HepG2 (cell line): Measurements from ENCODE around the gene SLC4A2. TPM values are rescaled to one million over a fixed set of nuclear protein-coding genes. Genes with fewer than 3 reads are reported as not detected.

Source experiments
- ATF2 ChIP-seq: sonication (generic); formaldehyde crosslinking; IDR thresholded peaks from 2 replicates; pipeline ENCODE4 v1.4.0; 2020; ENCODE audit warnings: missing genetic modification reagents
- ATF7-NPFF ChIP-seq: sonication (generic); formaldehyde crosslinking; IDR thresholded peaks from 2 replicates; pipeline ENCODE4 v1.8.1; 2023; ENCODE audit warnings: mild to moderate bottlenecking, low read depth, missing genetic modification reagents, moderate library complexity
- CCDC6 ChIP-seq: sonication (generic); formaldehyde crosslinking; IDR thresholded peaks from 2 replicates; pipeline ENCODE4 v1.8.1; 2022; ENCODE audit warnings: mild to moderate bottlenecking, missing genetic modification reagents, moderate library complexity
- HDAC1 ChIP-seq: sonication (generic); formaldehyde crosslinking; IDR thresholded peaks from 2 replicates; pipeline ENCODE4 v1.5.1; 2020; ENCODE audit warnings: mild to moderate bottlenecking, missing genetic modification reagents
- MBD4 ChIP-seq: IDR thresholded peaks from 2 replicates; pipeline ENCODE4 v1.6.1; 2012; ENCODE audit warnings: low read length, inconsistent platforms, borderline replicate concordance
- MEIS1 ChIP-seq: sonication (generic); formaldehyde crosslinking; IDR thresholded peaks from 2 replicates; pipeline ENCODE4 v1.9.0; 2021; ENCODE audit warnings: mild to moderate bottlenecking, missing genetic modification reagents, moderate library complexity, borderline replicate concordance
- PAX8 ChIP-seq: sonication (generic); formaldehyde crosslinking; IDR thresholded peaks from 2 replicates; pipeline ENCODE4 v1.8.0; 2022; ENCODE audit warnings: mild to moderate bottlenecking, missing genetic modification reagents, borderline replicate concordance
- RFX1 ChIP-seq: fragments of 450-650 bp; IDR thresholded peaks from 2 replicates; pipeline ENCODE4 v1.6.1; 2017
- SP140L ChIP-seq: sonication (generic); formaldehyde crosslinking; IDR thresholded peaks from 2 replicates; pipeline ENCODE4 v1.4.0; 2020; ENCODE audit warnings: missing genetic modification reagents, borderline replicate concordance
- ZNF224 ChIP-seq: sonication (generic); formaldehyde crosslinking; IDR thresholded peaks from 2 replicates; pipeline ENCODE4 v1.5.0; 2020; ENCODE audit warnings: mild to moderate bottlenecking, missing genetic modification reagents
- ZNF281 ChIP-seq: sonication (generic); formaldehyde crosslinking; IDR thresholded peaks from 2 replicates; pipeline ENCODE4 v1.4.0; 2020; ENCODE audit warnings: missing genetic modification reagents, borderline replicate concordance
- ZNF589 ChIP-seq: sonication (generic); formaldehyde crosslinking; conservative IDR thresholded peaks from 2 replicates; pipeline ENCODE4 v1.8.0; 2022; ENCODE audit warnings: mild to moderate bottlenecking, moderate library complexity, missing genetic modification reagents
- polyA plus RNA-seq, 8 experiments: library from polyadenylated mRNA; depleted of rRNA in 3 of 8; stranded (reverse) in 7 of 8; unstranded in 1 of 8; fragments of >200 nt; fragmentation: Illumina TruSeq in 4 of 8; extraction: Trizol in 4 of 8; gene quantifications; 2 replicates each; pipeline versions ENCODE4 v1.2.1 to v1.2.3, GENCODE V29; 2011 to 2016; ENCODE audit warnings: low read depth in 4 of 8, missing spikeins in 1 of 8, mixed read lengths in 1 of 8; ENCODE audit not compliant: insufficient read depth in 1 of 8
- total RNA-seq, 5 experiments: library from RNA; depleted of rRNA; stranded (reverse); fragments of >200 nt; fragmentation: Illumina TruSeq; extraction: Trizol; gene quantifications; 2 replicates each; pipeline ENCODE4 v1.2.3, GENCODE V29; 2016; ENCODE audit warnings: low read depth in 1 of 5
- TF ChIP-seq, protein P1 (sequence below): sonication (generic); formaldehyde crosslinking; IDR thresholded peaks from 2 replicates; pipeline ENCODE4 v1.8.1; 2023; ENCODE audit warnings: mild to moderate bottlenecking, inconsistent platforms, moderate library complexity, missing genetic modification reagents, borderline replicate concordance
- TF ChIP-seq, protein P2 (sequence below): sonication (generic); formaldehyde crosslinking; IDR thresholded peaks from 2 replicates; pipeline ENCODE4 v1.5.1; 2020; ENCODE audit warnings: missing genetic modification reagents, mild to moderate bottlenecking, borderline replicate concordance

The SLC4A2 gene
- total and polyA plus RNA-seq, 2 of the 13 experiments (the other 11 are each of a cell fraction or from before 2014, with no cell fraction given): 51.9 to 73.4 TPM

- TF ChIP-seq PAX8 (CRISPR knock-in tag) (no peak), ZNF224 (0 out of 2 replicates have a peak, but pooled peaks have one; percentile 16), ATF2 (0 out of 2 replicates have a peak, but pooled peaks have one; percentile 43), ATF7-NPFF (CRISPR knock-in tag) (peak; percentile 70; the same call in 1 of the 2 replicates), CCDC6 (CRISPR knock-in tag) (peak; percentile 83), RFX1 (no peak), ZNF589 (peak; percentile 61; the same call in 1 of the 2 replicates), SP140L (CRISPR knock-in tag) (peak; percentile 14; the same call in 1 of the 2 replicates), MEIS1 (peak; percentile 77; the same call in 1 of the 2 replicates), HDAC1 (CRISPR knock-in tag) (peak; percentile 60; the same call in 1 of the 2 replicates), MBD4 (no peak), ZNF281 (CRISPR knock-in tag) (0 out of 2 replicates have a peak, but pooled peaks have one; percentile 10)
- TF ChIP-seq, protein P1, sequence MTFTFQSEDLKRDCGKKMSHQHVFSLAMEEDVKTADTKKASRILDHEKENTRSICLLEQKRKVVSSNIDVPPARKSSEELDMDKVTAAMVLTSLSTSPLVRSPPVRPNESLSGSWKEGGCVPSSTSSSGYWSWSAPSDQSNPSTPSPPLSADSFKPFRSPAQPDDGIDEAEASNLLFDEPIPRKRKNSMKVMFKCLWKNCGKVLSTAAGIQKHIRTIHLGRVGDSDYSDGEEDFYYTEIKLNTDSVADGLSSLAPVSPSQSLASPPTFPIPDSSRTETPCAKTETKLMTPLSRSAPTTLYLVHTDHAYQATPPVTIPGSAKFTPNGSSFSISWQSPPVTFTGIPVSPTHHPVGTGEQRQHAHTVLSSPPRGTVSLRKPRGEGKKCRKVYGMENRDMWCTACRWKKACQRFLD (CRISPR knock-in tag): peak; percentile 89
- TF ChIP-seq, protein P2, sequence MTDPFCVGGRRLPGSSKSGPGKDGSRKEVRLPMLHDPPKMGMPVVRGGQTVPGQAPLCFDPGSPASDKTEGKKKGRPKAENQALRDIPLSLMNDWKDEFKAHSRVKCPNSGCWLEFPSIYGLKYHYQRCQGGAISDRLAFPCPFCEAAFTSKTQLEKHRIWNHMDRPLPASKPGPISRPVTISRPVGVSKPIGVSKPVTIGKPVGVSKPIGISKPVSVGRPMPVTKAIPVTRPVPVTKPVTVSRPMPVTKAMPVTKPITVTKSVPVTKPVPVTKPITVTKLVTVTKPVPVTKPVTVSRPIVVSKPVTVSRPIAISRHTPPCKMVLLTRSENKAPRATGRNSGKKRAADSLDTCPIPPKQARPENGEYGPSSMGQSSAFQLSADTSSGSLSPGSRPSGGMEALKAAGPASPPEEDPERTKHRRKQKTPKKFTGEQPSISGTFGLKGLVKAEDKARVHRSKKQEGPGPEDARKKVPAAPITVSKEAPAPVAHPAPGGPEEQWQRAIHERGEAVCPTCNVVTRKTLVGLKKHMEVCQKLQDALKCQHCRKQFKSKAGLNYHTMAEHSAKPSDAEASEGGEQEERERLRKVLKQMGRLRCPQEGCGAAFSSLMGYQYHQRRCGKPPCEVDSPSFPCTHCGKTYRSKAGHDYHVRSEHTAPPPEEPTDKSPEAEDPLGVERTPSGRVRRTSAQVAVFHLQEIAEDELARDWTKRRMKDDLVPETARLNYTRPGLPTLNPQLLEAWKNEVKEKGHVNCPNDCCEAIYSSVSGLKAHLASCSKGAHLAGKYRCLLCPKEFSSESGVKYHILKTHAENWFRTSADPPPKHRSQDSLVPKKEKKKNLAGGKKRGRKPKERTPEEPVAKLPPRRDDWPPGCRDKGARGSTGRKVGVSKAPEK (CRISPR knock-in tag): no peak
These were observed 1.2 kb upstream of the SLC4A2 start (continued) for GRCh38 chr7:151057989-151058780.
